GM08714 (cell line): ENCODE results near the gene GMPR.

Source experiments
- H3K4me3 ChIP-seq: fragments of 200-500 bp; sonication (Bioruptor generic); 2 replicates; pipeline ENCODE4 v1.5.1; 2014; ENCODE audit warnings: mild to moderate bottlenecking, low read length, inconsistent platforms
- ZNF274 ChIP-seq: IDR thresholded peaks from 2 replicates; pipeline ENCODE4 v1.6.1; 2012; ENCODE audit warnings: mild to moderate bottlenecking, low read depth, low read length

GMPR gene

GRCh38 chr6:16324606-16325225 is 86.3 kb downstream of the GMPR start:
- no peak for TF ChIP-seq ZNF274
- no peak overlapping the region for H3K4me3 ChIP-seq

GRCh38 chr6:16326531-16326930 is 88.1 kb downstream of the GMPR start:
- no peak overlapping the region for H3K4me3 ChIP-seq
- no peak for TF ChIP-seq ZNF274

- TF ChIP-seq ZNF274, result no peak
Observed at GRCh38 chr6:16326971-16327776, 88.8 kb downstream of the GMPR start.

GRCh38 chr6:16327777-16328325 is 89.5 kb downstream of the GMPR start:
- TF ChIP-seq ZNF274, result no peak
- H3K4me3 ChIP-seq, result no peak overlapping the region

More at GRCh38 chr6:16326971-16327776, 88.8 kb downstream of the GMPR start:
- no peak overlapping the region for H3K4me3 ChIP-seq

GRCh38 chr6:16329233-16329632 is 90.8 kb downstream of the GMPR start:
- no peak overlapping the region; the same call in 1 of the 2 replicates for H3K4me3 ChIP-seq

GRCh38 chr6:16331384-16332174 is 93.2 kb downstream of the GMPR start:
- H3K4me3 ChIP-seq, result no peak overlapping the region; the same call in 1 of the 2 replicates
- TF ChIP-seq ZNF274, result no peak

More at GRCh38 chr6:16329233-16329632, 90.8 kb downstream of the GMPR start:
- TF ChIP-seq ZNF274, result no peak

GRCh38 chr6:16332175-16332542 is 93.8 kb downstream of the GMPR start:
- H3K4me3 ChIP-seq, result no peak overlapping the region; the same call in 1 of the 2 replicates
- TF ChIP-seq ZNF274, result no peak

- no peak for TF ChIP-seq ZNF274
- no peak overlapping the region for H3K4me3 ChIP-seq
Observed at GRCh38 chr6:16333580-16333979, 95.2 kb downstream of the GMPR start.

GRCh38 chr6:16334671-16335070 is 96.3 kb downstream of the GMPR start:
- no peak overlapping the region for H3K4me3 ChIP-seq
- TF ChIP-seq ZNF274, result no peak

- TF ChIP-seq ZNF274, result no peak
- no peak overlapping the region for H3K4me3 ChIP-seq
Observed at GRCh38 chr6:16335176-16335575, 96.8 kb downstream of the GMPR start.

- no peak for TF ChIP-seq ZNF274
- H3K4me3 ChIP-seq, result no peak overlapping the region
Observed at GRCh38 chr6:16336056-16336818, 97.8 kb downstream of the GMPR start.

- no peak for TF ChIP-seq ZNF274
- no peak overlapping the region for H3K4me3 ChIP-seq
Observed at GRCh38 chr6:16336911-16337294, 98.5 kb downstream of the GMPR start.

GRCh38 chr6:16337295-16337975 is 99.0 kb downstream of the GMPR start:
- no peak for TF ChIP-seq ZNF274
- no peak overlapping the region for H3K4me3 ChIP-seq
